Liver (tissue), 9 donors: Measurements from ENCODE around the gene CHST6. TPM values are rescaled to one million over a fixed set of nuclear protein-coding genes. Genes with fewer than 3 reads are reported as not detected.

Experiments used
- DNase-seq: peaks from one replicate; pipeline ENCODE4 v3.0.0-alpha.2; 2017; ENCODE audit warnings: low spot score
- H3K27ac ChIP-seq, 2 donors: one replicate each; pipeline ENCODE4 v1.7.0; 2013; ENCODE audit warnings: inconsistent platforms in 2 of 2, low read length in 2 of 2, control low read depth in 1 of 2, low read depth in 1 of 2, mild to moderate bottlenecking in 1 of 2
- H3K27me3 ChIP-seq, 4 donors: one replicate each; pipeline versions ENCODE4 v1.6.1 to v1.7.0; 2013; ENCODE audit warnings: low read length in 3 of 4, inconsistent platforms in 1 of 4, mild to moderate bottlenecking in 1 of 4, moderate library complexity in 1 of 4; ENCODE audit not compliant: control insufficient read depth in 4 of 4, insufficient read depth in 4 of 4
- H3K36me3 ChIP-seq, 4 donors: one replicate each; pipeline versions ENCODE4 v1.6.1 to v1.7.0; 2013; ENCODE audit warnings: low read length in 3 of 4, mild to moderate bottlenecking in 3 of 4, low read depth in 1 of 4, moderate library complexity in 1 of 4; ENCODE audit not compliant: control insufficient read depth in 4 of 4, insufficient read depth in 3 of 4
- H3K4me1 ChIP-seq, 4 donors: one replicate each; pipeline versions ENCODE4 v1.6.1 to v1.7.0; 2013; ENCODE audit warnings: low read length in 3 of 4, mild to moderate bottlenecking in 3 of 4, moderate library complexity in 1 of 4; ENCODE audit not compliant: control insufficient read depth in 4 of 4, insufficient read depth in 4 of 4
- H3K4me3 ChIP-seq, 3 donors: one replicate each; pipeline versions ENCODE4 v1.6.1 to v1.7.0; 2013; ENCODE audit warnings: low read length in 3 of 3, control low read depth in 1 of 3, low read depth in 1 of 3, mild to moderate bottlenecking in 1 of 3
- H3K9ac ChIP-seq, 2 donors: one replicate each; pipeline ENCODE4 v1.7.0; 2013; ENCODE audit warnings: low read length in 2 of 2, mild to moderate bottlenecking in 2 of 2, moderate library complexity in 2 of 2, control low read depth in 1 of 2, low read depth in 1 of 2
- H3K9me3 ChIP-seq, 4 donors: one replicate each; pipeline versions ENCODE4 v1.6.1 to v1.7.0; 2013; ENCODE audit warnings: low read length in 3 of 4; ENCODE audit not compliant: control insufficient read depth in 4 of 4
- CTCF ChIP-seq: fragments of 150-350 bp; IDR thresholded peaks from 2 replicates; pipeline ENCODE4 v1.5.1; 2017; ENCODE audit warnings: improper control_type of control experiment, low read depth, low read length; ENCODE audit not compliant: missing input control
- FOXA1 ChIP-seq: IDR thresholded peaks from 2 replicates; pipeline ENCODE4 v1.6.1; 2016; ENCODE audit warnings: antibody characterized with exemption
- FOXA2 ChIP-seq: IDR thresholded peaks from 2 replicates; pipeline ENCODE4 v1.6.1; 2016; ENCODE audit warnings: antibody characterized with exemption
- HNF4G ChIP-seq: IDR thresholded peaks from 2 replicates; pipeline ENCODE4 v1.6.1; 2016; ENCODE audit warnings: antibody characterized with exemption
- RAD21 ChIP-seq, 2 donors: IDR thresholded peaks; 2 replicates each; pipeline ENCODE4 v1.6.1; 2016; ENCODE audit warnings: antibody characterized with exemption in 2 of 2, mild to moderate bottlenecking in 2 of 2
- REST ChIP-seq: IDR thresholded peaks from 2 replicates; pipeline ENCODE4 v1.6.1; 2016; ENCODE audit warnings: antibody characterized with exemption, mild to moderate bottlenecking
- RXRA ChIP-seq, 2 donors: IDR thresholded peaks; 2 replicates each; pipeline ENCODE4 v1.6.1; 2017 to 2018; ENCODE audit warnings: antibody characterized with exemption in 2 of 2, mild to moderate bottlenecking in 1 of 2
- SP1 ChIP-seq: IDR thresholded peaks from 2 replicates; pipeline ENCODE4 v1.6.1; 2018; ENCODE audit warnings: antibody characterized with exemption, mild to moderate bottlenecking
- TAF1 ChIP-seq: conservative IDR thresholded peaks from 2 replicates; pipeline ENCODE4 v1.6.1; 2016; ENCODE audit warnings: antibody characterized with exemption, mild to moderate bottlenecking
- ZBTB33 ChIP-seq: IDR thresholded peaks from 2 replicates; pipeline ENCODE4 v1.6.1; 2016; ENCODE audit warnings: antibody characterized with exemption
- WGBS: extraction: QIAGEN DNeasy Blood & Tissue Kit; methylation state at CpG from one replicate; pipeline ENCODE4 v1.1.7; 2013; 5-methylcytosine and 5-hydroxymethylcytosine counted together
- polyA plus RNA-seq, 2 donors: library from polyadenylated mRNA; stranded (reverse) in 1 of 2; unstranded in 1 of 2; fragments of 200-250 nt in 1 of 2; fragments of >200 nt in 1 of 2; fragmentation: Nextera tagmentation in 1 of 2; extraction: Ambion mirVana in 1 of 2; gene quantifications; one replicate each; pipeline versions ENCODE4 v1.2.1 to v1.2.3, GENCODE V29; 2013 to 2015
- total RNA-seq, 2 donors: library from RNA; depleted of rRNA; stranded (reverse); fragments of >200 nt; gene quantifications; one replicate each; pipeline ENCODE4 v1.2.3, GENCODE V29; 2014
- TF ChIP-seq, protein P1 (sequence below): IDR thresholded peaks from 2 replicates; pipeline ENCODE4 v1.6.1; 2016; ENCODE audit warnings: antibody characterized with exemption
- donor health status: healthy.
- donor health status: healthy.
- donor health status: healthy.
- donor health status: healthy.
- donor health status: healthy.

Gene CHST6
- total and polyA plus RNA-seq, 4 donors, result under 0.01 to 0.17 TPM; not detected in 2

DNA sequence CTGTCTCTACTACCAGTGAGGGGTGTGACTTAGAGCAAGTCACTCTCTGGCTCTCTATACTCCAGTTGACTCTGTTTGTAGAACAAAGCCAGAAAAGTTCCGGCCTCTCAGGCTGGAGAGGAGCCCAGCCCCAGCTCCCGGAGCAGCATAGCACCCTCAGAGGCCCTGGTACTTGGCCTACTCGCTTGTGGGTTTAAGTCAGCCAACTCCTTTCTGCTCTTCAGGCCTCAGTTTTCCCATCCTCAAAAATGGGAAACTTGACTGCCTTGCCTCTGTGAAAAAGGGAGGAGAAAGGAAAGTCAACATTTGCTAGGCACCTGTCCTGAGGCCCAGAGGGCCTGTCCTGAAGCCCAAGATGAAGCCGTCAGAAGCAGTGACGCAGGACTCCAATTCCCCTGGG is 1.1 kb downstream of the CHST6 start:
- Histone ChIP-seq H3K4me1 (peaks cover 2 to 7% (median 5%) of the 10 kb centered on the region in 4 donors), H3K27ac (no peak overlapping the region), H3K27me3 (no peaks in the 10 kb centered on the region), H3K9ac (no peak overlapping the region), H3K9me3 (no peaks in the 10 kb centered on the region), H3K36me3 (no peaks in the 10 kb centered on the region), H3K4me3 (no peak overlapping the region)
- no peak for TF ChIP-seq RAD21 (IDR thresholded peaks at IDR 0.05)
- no peak for DNase-seq
- 70% methylated on average over 5 of the region's 5 CpGs for WGBS

- Histone ChIP-seq H3K27me3 (no peaks in the 10 kb centered on the region), H3K9me3 (no peaks in the 10 kb centered on the region), H3K4me3 (no peak overlapping the region), H3K36me3 (no peaks in the 10 kb centered on the region), H3K4me1 (peaks cover 2 to 7% (median 5%) of the 10 kb centered on the region in 4 donors), H3K27ac (no peak overlapping the region), H3K9ac (no peak overlapping the region)
- DNase-seq, result no peak
- WGBS, result 96% methylated on average over 1 of the region's 1 CpG
- TF ChIP-seq CTCF (no peak), SP1 (no peak), FOXA1 (no peak), FOXA2 (no peak), REST (no peak), RAD21 (IDR thresholded peaks at IDR 0.05) (no peak), RXRA (IDR thresholded peaks at IDR 0.05) (no peak)
- TF ChIP-seq, protein P1, sequence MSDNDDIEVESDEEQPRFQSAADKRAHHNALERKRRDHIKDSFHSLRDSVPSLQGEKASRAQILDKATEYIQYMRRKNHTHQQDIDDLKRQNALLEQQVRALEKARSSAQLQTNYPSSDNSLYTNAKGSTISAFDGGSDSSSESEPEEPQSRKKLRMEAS, result no peak
Measured at GRCh38 chr16:75491876-75492275, 3.4 kb downstream of the CHST6 start.

DNA sequence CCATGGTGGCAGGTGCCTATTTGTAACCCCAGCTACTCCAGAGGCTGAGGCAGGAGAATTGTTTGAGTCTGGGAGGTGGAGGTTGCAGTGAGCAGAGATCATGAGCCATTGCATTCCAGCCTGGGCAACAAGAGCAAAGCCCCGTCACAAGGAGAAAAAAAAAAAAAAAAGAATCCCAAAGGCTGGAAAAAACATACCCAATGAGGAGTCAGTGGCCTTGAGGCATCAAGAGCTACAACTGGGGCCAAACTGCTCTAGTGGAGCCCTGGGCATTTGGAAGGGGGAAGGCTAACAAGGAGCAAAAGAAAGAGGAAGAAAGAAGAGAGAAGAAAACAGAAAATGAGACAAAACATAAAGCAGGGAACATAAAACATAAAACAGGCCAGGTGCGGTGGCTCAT is 6.9 kb downstream of the CHST6 start:
- no peak for DNase-seq
- peaks cover 0 to 4% (median 1%) of the 10 kb centered on the region in 4 donors for H3K27me3 ChIP-seq
- TF ChIP-seq ZBTB33, result no peak
- TF ChIP-seq TAF1, result no peak
- TF ChIP-seq HNF4G, result no peak
- TF ChIP-seq FOXA1, result no peak
- TF ChIP-seq, protein P1, result no peak
- TF ChIP-seq FOXA2, result no peak
- TF ChIP-seq REST, result no peak
- WGBS, result 94% methylated on average over 2 of the region's 2 CpGs
- no peaks in the 10 kb centered on the region for H3K36me3 ChIP-seq
- H3K4me1 ChIP-seq, result no peaks in the 10 kb centered on the region
- H3K4me3 ChIP-seq, result no peak overlapping the region
- no peaks in the 10 kb centered on the region for H3K9me3 ChIP-seq
- H3K9ac ChIP-seq, result no peak overlapping the region
- H3K27ac ChIP-seq, result no peak overlapping the region
